GM10847 (cell line): Measurements from ENCODE around the gene ATG2B.

Experiments used
- POLR2A ChIP-seq: IDR thresholded peaks from 2 replicates; pipeline ENCODE4 v1.6.1; 2011; ENCODE audit not compliant: insufficient read length; ENCODE audit errors: extremely low read depth

Gene ATG2B

GRCh38 chr14:96240641-96241040 is 122.5 kb downstream of the ATG2B start:
- TF ChIP-seq POLR2A: no peak

GRCh38 chr14:96239711-96240141 is 123.4 kb downstream of the ATG2B start:
- no peak for TF ChIP-seq POLR2A

GRCh38 chr14:96238676-96239265 is 124.4 kb downstream of the ATG2B start:
- TF ChIP-seq POLR2A: no peak

DNA sequence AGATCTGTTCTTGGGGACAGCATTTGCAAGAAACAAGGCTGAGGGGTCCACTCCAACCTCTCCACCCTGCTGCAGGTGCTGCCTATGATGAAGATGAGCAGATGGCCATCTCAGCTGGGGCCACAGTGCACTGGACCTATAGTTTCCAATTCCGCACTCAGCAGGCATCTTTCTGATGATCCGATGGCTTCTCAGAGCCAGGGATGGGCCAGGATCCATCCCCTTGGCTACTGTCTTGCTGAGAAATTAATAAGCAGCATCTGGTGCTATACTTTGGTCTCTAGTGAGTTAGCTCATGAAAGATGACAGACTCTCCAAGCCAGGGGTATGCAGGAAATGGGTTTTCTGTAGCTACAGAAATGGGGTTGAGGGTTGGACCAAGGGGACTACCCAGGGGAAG is 125.5 kb downstream of the ATG2B start:
- no peak for TF ChIP-seq POLR2A

DNA sequence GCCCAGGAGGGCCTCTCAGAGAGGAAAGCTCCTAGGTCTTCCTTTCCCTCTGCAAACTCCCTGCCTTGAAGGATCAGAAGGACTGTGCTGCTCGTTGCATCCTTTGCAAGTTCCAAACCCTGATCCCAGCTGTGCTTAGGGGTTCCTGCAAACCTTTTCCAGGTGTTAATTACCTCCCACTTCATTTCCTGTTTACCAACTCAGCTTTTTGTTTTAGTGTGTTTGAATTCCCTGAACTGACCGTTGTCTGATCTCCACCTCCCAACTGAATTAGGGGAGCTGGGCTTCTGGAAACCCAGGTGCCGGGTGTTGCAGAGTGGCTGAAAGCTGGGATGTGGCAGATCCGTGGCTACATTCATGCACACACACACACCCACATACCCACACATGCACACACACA is 127.7 kb downstream of the ATG2B start:
- TF ChIP-seq POLR2A: no peak

GRCh38 chr14:96233661-96234060 is 129.5 kb downstream of the ATG2B start:
- TF ChIP-seq POLR2A: no peak

GRCh38 chr14:96232506-96232905 is 130.6 kb downstream of the ATG2B start:
- TF ChIP-seq POLR2A: no peak

DNA sequence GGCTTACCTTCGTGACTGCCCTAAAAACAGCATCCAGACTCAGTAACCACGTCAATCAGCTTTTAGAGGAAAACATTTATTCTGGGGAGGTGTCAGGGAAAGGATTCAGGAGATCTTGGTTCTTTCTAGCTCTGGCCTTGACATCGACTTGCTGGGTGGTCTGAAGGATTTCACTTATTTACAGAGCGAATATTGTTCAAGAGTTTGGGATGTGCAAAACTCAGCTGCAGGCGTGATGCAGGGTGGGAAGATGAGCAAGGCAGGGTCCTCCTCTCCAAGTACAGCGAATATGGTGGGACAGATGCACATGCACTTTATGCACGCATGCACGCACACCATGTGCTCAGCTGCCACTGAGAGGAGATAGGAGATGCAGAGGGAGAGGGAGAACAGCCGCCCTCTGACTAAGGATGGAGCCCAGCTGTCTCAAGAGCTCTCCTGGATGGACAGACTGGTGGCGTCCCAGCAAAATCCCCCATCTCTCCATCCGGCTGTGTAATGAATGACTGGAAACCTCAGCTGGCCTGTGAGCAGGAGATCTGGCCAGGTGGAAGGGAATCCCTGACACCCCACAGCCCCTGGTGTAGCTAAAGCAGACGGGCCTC is 131.5 kb downstream of the ATG2B start:
- no peak for TF ChIP-seq POLR2A

GRCh38 chr14:96231056-96231455 is 132.1 kb downstream of the ATG2B start:
- TF ChIP-seq POLR2A: no peak

DNA sequence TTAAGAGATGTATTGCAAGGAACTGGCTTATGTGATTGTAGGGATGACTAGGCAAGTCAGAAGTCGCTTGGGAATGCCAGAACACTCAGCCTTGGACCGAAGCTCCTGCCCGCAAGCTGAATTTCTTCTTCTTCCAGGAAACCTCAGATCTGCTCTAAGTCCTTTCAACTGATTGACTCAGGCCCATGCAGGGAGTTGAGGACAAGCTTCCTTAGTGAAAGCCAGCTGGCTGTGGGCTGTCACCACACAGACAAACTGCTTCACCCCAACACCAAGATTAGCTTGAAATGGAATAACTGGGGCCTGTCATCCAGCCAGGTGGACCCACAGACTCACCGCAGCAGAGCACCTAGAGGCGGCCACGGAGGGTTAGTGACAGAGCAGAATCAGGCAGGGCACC is 133.8 kb downstream of the ATG2B start:
- no peak for TF ChIP-seq POLR2A
